Neural cell (in vitro differentiated cells): ENCODE data around the gene PNISR. TPM values are rescaled to one million over a fixed set of nuclear protein-coding genes. Genes with fewer than 3 reads are reported as not detected.

Experiments
- H2AFZ ChIP-seq: fragments of 200-600, 300-800 bp; sonication (generic), shearing (Covaris generic); 2 replicates; pipeline ENCODE4 v1.6.0; 2014; ENCODE audit warnings: low read depth, mild to moderate bottlenecking, antibody characterized with exemption, low read length, moderate library complexity
- H3F3A ChIP-seq: fragments of 200-600 bp; shearing (Covaris generic); 2 replicates; pipeline ENCODE4 v1.6.1; 2016; ENCODE audit warnings: mild to moderate bottlenecking, moderate library complexity, mixed read lengths, antibody characterized with exemption, low read length; ENCODE audit not compliant: insufficient read depth, poor library complexity, severe bottlenecking
- H3K27ac ChIP-seq: fragments of 200-600, 300-800 bp; sonication (generic), shearing (Covaris generic); 2 replicates; pipeline ENCODE4 v1.5.1; 2014; ENCODE audit warnings: mild to moderate bottlenecking, low read length, moderate library complexity
- H3K27me3 ChIP-seq: fragments of 300-800, 200-600 bp; sonication (generic), shearing (Covaris generic); 2 replicates; pipeline ENCODE4 v1.6.0; 2014; ENCODE audit warnings: mild to moderate bottlenecking, low read depth, low read length, moderate library complexity; ENCODE audit not compliant: insufficient read depth
- H3K36me3 ChIP-seq: fragments of 300-800, 200-600 bp; sonication (generic), shearing (Covaris generic); 2 replicates; pipeline ENCODE4 v1.5.1; 2014; ENCODE audit warnings: mild to moderate bottlenecking, antibody characterized with exemption, low read length, moderate library complexity; ENCODE audit not compliant: insufficient read depth
- H3K4me2 ChIP-seq: fragments of 300-800, 200-600 bp; sonication (generic), shearing (Covaris generic); 2 replicates; pipeline ENCODE4 v1.6.0; 2014; ENCODE audit warnings: mild to moderate bottlenecking, low read length
- H3K4me3 ChIP-seq: fragments of 300-800, 200-600 bp; sonication (generic), shearing (Covaris generic); 2 replicates; pipeline ENCODE4 v1.5.1; 2014; ENCODE audit warnings: mild to moderate bottlenecking, low read length, moderate library complexity
- H3K79me2 ChIP-seq: fragments of 200-600 bp; shearing (Covaris generic); replicated peaks from 2 replicates; pipeline ENCODE4 v1.6.0; 2014; ENCODE audit warnings: mild to moderate bottlenecking, low read length, moderate library complexity; ENCODE audit not compliant: insufficient read depth
- H3K9ac ChIP-seq: fragments of 300-800, 200-600 bp; sonication (generic), shearing (Covaris generic); 2 replicates; pipeline ENCODE4 v1.6.1; 2016; ENCODE audit warnings: mild to moderate bottlenecking, low read length, mixed read lengths
- H3K9me2 ChIP-seq: fragments of 200-600 bp; shearing (Covaris generic); 2 replicates; pipeline ENCODE4 v1.6.1; 2016; ENCODE audit warnings: mild to moderate bottlenecking, low read length, mixed read lengths; ENCODE audit not compliant: insufficient read depth
- H3K9me3 ChIP-seq: fragments of 200-600, 300-800 bp; sonication (generic), shearing (Covaris generic); 2 replicates; pipeline ENCODE4 v1.6.1; 2016; ENCODE audit warnings: mild to moderate bottlenecking, mixed run types, low read length, moderate library complexity, mixed read lengths
- H4K20me1 ChIP-seq: fragments of 200-600 bp; shearing (Covaris generic); 2 replicates; pipeline ENCODE4 v1.6.1; 2016; ENCODE audit warnings: mild to moderate bottlenecking, mixed run types; ENCODE audit not compliant: insufficient read depth
- EP300 ChIP-seq: fragments of 450-650 bp; conservative IDR thresholded peaks from 2 replicates; pipeline ENCODE4 v1.6.1; 2014; ENCODE audit warnings: antibody characterized with exemption, mild to moderate bottlenecking, moderate library complexity; ENCODE audit not compliant: poor library complexity, severe bottlenecking
- EZH2 ChIP-seq: fragments of 200-600, 300-800 bp; shearing (Covaris generic), sonication (generic); IDR thresholded peaks from 2 replicates; pipeline ENCODE4 v1.6.1; 2014; ENCODE audit warnings: antibody characterized with exemption, low read length, borderline replicate concordance, mild to moderate bottlenecking; ENCODE audit not compliant: insufficient read depth, poor library complexity, severe bottlenecking
- MXI1 ChIP-seq: fragments of 450-650 bp; conservative IDR thresholded peaks from 2 replicates; pipeline ENCODE4 v1.6.1; 2014; ENCODE audit warnings: antibody characterized with exemption, mild to moderate bottlenecking; ENCODE audit not compliant: poor library complexity, severe bottlenecking
- POLR2AphosphoS5 ChIP-seq: IDR thresholded peaks from 2 replicates; pipeline ENCODE4 v1.6.1; 2012
- RAD21 ChIP-seq: fragments of 450-650 bp; conservative IDR thresholded peaks from 2 replicates; pipeline ENCODE4 v1.6.1; 2014; ENCODE audit warnings: antibody characterized with exemption, mild to moderate bottlenecking, moderate library complexity
- SMC3 ChIP-seq: fragments of 450-650 bp; conservative IDR thresholded peaks from 2 replicates; pipeline ENCODE4 v1.6.1; 2014; ENCODE audit warnings: antibody characterized with exemption, mild to moderate bottlenecking, moderate library complexity; ENCODE audit not compliant: poor library complexity
- TAF1 ChIP-seq: IDR thresholded peaks from 2 replicates; pipeline ENCODE4 v1.6.1; 2012; ENCODE audit warnings: low read depth
- polyA plus RNA-seq: library from polyadenylated mRNA; depleted of rRNA; stranded (reverse); fragments of >200 nt; gene quantifications from 2 replicates; pipeline ENCODE4 v1.2.3, GENCODE V29; 2014
- TF ChIP-seq, protein P1 (sequence below): IDR thresholded peaks from 2 replicates; pipeline ENCODE4 v1.6.1; 2012; ENCODE audit warnings: borderline replicate concordance
- TF ChIP-seq, protein P2 (sequence below): fragments of 450-650 bp; IDR thresholded peaks from 2 replicates; pipeline ENCODE4 v1.5.1; 2014; ENCODE audit warnings: antibody characterized with exemption, mild to moderate bottlenecking, moderate library complexity; ENCODE audit not compliant: poor library complexity, severe bottlenecking

The PNISR gene
- polyA plus RNA-seq, 1 donor from 2014 or later: 391 TPM

DNA sequence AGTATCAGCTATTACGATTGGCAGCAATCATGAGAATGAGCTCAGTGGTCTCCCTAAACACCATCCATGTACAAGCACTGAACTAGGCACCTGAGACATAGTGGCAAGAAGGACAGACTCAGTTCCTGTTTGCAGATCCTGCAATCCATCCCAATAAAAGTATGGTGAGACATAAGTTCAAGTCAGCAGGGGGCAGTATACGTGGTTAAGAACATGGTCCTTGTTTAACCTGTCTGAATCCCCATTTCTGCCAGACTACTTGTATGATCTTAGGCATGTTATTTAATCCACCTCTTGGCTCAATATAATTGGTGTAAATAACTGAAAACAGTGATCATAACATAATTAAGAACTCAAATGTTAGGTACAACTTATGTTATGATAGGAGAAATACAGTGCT is 33.2 kb upstream of the PNISR start:
- H3F3A ChIP-seq: no peaks in the 10 kb centered on the region
- no peaks in the 10 kb centered on the region for H3K36me3 ChIP-seq
- H3K9me2 ChIP-seq: no peaks in the 10 kb centered on the region
- H3K27me3 ChIP-seq: no peaks in the 10 kb centered on the region
- H4K20me1 ChIP-seq: no peaks in the 10 kb centered on the region
- H3K4me3 ChIP-seq: no peak overlapping the region
- H2AFZ ChIP-seq: no peak overlapping the region
- no peaks in the 10 kb centered on the region for H3K79me2 ChIP-seq
- H3K9ac ChIP-seq: no peak overlapping the region
- no peak for TF ChIP-seq POLR2AphosphoS5
- no peak for TF ChIP-seq RAD21
- no peak for TF ChIP-seq EP300
- TF ChIP-seq, protein P1, sequence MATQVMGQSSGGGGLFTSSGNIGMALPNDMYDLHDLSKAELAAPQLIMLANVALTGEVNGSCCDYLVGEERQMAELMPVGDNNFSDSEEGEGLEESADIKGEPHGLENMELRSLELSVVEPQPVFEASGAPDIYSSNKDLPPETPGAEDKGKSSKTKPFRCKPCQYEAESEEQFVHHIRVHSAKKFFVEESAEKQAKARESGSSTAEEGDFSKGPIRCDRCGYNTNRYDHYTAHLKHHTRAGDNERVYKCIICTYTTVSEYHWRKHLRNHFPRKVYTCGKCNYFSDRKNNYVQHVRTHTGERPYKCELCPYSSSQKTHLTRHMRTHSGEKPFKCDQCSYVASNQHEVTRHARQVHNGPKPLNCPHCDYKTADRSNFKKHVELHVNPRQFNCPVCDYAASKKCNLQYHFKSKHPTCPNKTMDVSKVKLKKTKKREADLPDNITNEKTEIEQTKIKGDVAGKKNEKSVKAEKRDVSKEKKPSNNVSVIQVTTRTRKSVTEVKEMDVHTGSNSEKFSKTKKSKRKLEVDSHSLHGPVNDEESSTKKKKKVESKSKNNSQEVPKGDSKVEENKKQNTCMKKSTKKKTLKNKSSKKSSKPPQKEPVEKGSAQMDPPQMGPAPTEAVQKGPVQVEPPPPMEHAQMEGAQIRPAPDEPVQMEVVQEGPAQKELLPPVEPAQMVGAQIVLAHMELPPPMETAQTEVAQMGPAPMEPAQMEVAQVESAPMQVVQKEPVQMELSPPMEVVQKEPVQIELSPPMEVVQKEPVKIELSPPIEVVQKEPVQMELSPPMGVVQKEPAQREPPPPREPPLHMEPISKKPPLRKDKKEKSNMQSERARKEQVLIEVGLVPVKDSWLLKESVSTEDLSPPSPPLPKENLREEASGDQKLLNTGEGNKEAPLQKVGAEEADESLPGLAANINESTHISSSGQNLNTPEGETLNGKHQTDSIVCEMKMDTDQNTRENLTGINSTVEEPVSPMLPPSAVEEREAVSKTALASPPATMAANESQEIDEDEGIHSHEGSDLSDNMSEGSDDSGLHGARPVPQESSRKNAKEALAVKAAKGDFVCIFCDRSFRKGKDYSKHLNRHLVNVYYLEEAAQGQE: no peak
- no peak for TF ChIP-seq SMC3
- TF ChIP-seq MXI1: no peak
- TF ChIP-seq, protein P2, sequence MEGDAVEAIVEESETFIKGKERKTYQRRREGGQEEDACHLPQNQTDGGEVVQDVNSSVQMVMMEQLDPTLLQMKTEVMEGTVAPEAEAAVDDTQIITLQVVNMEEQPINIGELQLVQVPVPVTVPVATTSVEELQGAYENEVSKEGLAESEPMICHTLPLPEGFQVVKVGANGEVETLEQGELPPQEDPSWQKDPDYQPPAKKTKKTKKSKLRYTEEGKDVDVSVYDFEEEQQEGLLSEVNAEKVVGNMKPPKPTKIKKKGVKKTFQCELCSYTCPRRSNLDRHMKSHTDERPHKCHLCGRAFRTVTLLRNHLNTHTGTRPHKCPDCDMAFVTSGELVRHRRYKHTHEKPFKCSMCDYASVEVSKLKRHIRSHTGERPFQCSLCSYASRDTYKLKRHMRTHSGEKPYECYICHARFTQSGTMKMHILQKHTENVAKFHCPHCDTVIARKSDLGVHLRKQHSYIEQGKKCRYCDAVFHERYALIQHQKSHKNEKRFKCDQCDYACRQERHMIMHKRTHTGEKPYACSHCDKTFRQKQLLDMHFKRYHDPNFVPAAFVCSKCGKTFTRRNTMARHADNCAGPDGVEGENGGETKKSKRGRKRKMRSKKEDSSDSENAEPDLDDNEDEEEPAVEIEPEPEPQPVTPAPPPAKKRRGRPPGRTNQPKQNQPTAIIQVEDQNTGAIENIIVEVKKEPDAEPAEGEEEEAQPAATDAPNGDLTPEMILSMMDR: no peak
- no peak for TF ChIP-seq TAF1
- no peak for TF ChIP-seq EZH2
- H3K9me3 ChIP-seq: no peaks in the 10 kb centered on the region
- no peak overlapping the region for H3K4me2 ChIP-seq
- no peak overlapping the region for H3K27ac ChIP-seq

DNA sequence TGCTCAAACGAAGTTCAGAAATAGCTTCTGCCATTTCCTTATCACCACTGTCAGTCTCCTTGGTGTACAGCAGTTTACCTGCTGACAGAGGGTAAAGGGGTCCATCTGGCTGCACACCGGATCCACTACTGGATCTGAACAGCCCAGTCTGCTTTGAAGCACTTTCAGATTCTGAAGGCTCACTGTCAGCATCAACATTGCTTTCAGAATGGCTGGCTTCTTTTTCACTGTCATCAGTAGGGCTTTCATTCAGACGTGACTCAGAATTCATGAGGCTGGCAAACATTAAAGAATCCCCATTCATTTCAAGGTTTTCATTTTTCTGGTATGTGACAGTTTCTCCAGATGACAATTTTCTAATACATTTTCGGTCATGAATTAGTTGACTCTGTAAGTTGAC is 21.0 kb upstream of the PNISR start:
- H3K4me2 ChIP-seq: no peak overlapping the region
- no peaks in the 10 kb centered on the region for H3K9me3 ChIP-seq
- H3K27me3 ChIP-seq: no peaks in the 10 kb centered on the region
- H3F3A ChIP-seq: no peaks in the 10 kb centered on the region
- TF ChIP-seq TAF1 (no peak), SMC3 (no peak), MXI1 (no peak), RAD21 (no peak)
- no peak overlapping the region for H3K4me3 ChIP-seq
- H2AFZ ChIP-seq: no peak overlapping the region
- no peaks in the 10 kb centered on the region for H3K79me2 ChIP-seq
- H3K9me2 ChIP-seq: no peaks in the 10 kb centered on the region
- no peak overlapping the region for H3K9ac ChIP-seq
- no peaks in the 10 kb centered on the region for H4K20me1 ChIP-seq
- no peaks in the 10 kb centered on the region for H3K36me3 ChIP-seq
- no peak overlapping the region for H3K27ac ChIP-seq
